ENCODE data around the gene DLG2. TPM values are rescaled to one million over a fixed set of nuclear protein-coding genes. Genes with fewer than 3 reads are reported as not detected.

DLG2 gene
- total and polyA plus RNA-seq, 2 donors (not counting 3 experiments of a cell fraction or from before 2014, with no cell fraction given), result 0.15 to 1.1 TPM

DNA sequence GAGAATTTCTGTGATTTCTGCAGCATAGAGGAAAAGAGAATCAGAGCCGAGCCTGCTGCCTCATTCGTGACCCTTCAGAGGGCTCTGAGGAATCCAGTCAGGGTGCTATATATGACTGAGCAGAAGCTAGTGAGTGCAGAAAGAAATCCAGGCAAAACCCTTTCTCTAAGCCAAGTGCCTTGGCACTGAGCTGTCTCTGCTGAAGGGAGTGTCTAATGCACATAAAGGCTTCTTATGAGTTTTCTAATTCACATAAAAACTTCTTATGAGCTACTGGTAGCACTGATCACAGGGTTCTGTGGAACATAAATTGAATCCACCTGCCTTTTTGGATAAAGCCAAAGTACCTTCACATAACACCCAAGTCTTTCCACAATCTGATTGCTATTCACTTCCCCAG, 1555.3 kb downstream of the DLG2 start:
- no peaks in the 10 kb centered on the region for H4K20me1 ChIP-seq (replicated peaks; ENCODE audit: control insufficient read depth, extremely low read depth, insufficient read depth, low read length)
- H3K4me3 ChIP-seq (replicated peaks in 1 of 3; ENCODE audit: insufficient read depth in 1 of 3, low read depth in 1 of 3, low read length in 3 of 3), result no peak overlapping the region
- no peaks in the 10 kb centered on the region for H3K27me3 ChIP-seq (ENCODE audit: control insufficient read depth in 2 of 2, insufficient read depth in 2 of 2, low read length in 2 of 2)
- peaks cover 4% of the 10 kb centered on the region for H3K9me3 ChIP-seq (replicated peaks; ENCODE audit: control insufficient read depth, insufficient read depth, low read length)
- DNase-seq (ENCODE audit: low read depth, low spot score) (no peak), FAIRE-seq (no peak)
- no peaks in the 10 kb centered on the region for H3K79me2 ChIP-seq (ENCODE audit: control insufficient read depth, insufficient read depth, low read length)
- H3K9me1 ChIP-seq (replicated peaks; ENCODE audit: control insufficient read depth, extremely low read depth, insufficient read depth, low read length), result no peaks in the 10 kb centered on the region
- ChIA-PET CTCF (no interaction called here), POLR2A (no interaction called here)
- H2AFZ ChIP-seq (ENCODE audit: low read depth, low read length), result no peak overlapping the region
- no peak overlapping the region for H3K27ac ChIP-seq (ENCODE audit: insufficient read depth, low read depth, low read length)
- H3K4me2 ChIP-seq (ENCODE audit: insufficient read depth, low read length), result no peak overlapping the region
- no peak overlapping the region for H3K9ac ChIP-seq (replicated peaks; ENCODE audit: extremely low read depth, insufficient read depth, low read length)
- H3K4me1 ChIP-seq (ENCODE audit: control insufficient read depth, extremely low read depth, insufficient read depth, low read length), result no peaks in the 10 kb centered on the region
- no peaks in the 10 kb centered on the region for H3K36me3 ChIP-seq (ENCODE audit: control insufficient read depth in 2 of 2, extremely low read depth in 1 of 2, insufficient read depth in 2 of 2, low read length in 2 of 2)
- intact Hi-C loops (cut with micrococcal nuclease) (no loop called here), dilution Hi-C loops (cut with MboI; ENCODE audit: extremely low pct_ligation_motif_present, low sequenced_read_pairs) (no loop called here)
- no TSS peak for BruUV-seq (replicated peaks)
- no peak for TF ChIP-seq EZH2 (IDR thresholded peaks at IDR 0.05; ENCODE audit: borderline replicate concordance, low read depth, low read length, severe bottlenecking)
- no peak for TF ChIP-seq POLR2AphosphoS5 (IDR thresholded peaks at IDR 0.05; ENCODE audit: insufficient read depth, low read depth, low read length)

DNA sequence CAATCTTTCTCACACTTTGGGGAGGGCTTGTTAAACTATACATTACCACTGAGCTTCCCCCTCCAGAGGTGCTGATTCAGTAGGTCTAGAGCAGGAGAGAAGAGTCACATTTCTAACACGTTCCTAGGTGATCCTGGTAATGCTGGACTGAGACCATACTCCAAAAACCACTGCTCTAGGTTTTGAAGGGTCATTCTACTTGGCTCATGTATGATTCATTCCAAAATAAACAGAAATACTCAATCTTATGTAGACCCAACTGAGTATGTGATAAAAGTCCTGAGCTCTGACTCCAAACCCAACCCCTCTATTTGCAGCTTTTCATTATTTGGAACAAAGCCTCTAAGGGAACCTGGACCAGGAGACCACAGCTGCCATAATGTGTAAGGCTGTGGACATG, 1558.1 kb downstream of the DLG2 start:
- DNase-seq (ENCODE audit: low read depth, low spot score) (no peak), FAIRE-seq (no peak)
- H3K27ac ChIP-seq (ENCODE audit: insufficient read depth, low read depth, low read length), result no peak overlapping the region
- H3K9ac ChIP-seq (replicated peaks; ENCODE audit: extremely low read depth, insufficient read depth, low read length), result no peak overlapping the region
- TF ChIP-seq, protein P1, sequence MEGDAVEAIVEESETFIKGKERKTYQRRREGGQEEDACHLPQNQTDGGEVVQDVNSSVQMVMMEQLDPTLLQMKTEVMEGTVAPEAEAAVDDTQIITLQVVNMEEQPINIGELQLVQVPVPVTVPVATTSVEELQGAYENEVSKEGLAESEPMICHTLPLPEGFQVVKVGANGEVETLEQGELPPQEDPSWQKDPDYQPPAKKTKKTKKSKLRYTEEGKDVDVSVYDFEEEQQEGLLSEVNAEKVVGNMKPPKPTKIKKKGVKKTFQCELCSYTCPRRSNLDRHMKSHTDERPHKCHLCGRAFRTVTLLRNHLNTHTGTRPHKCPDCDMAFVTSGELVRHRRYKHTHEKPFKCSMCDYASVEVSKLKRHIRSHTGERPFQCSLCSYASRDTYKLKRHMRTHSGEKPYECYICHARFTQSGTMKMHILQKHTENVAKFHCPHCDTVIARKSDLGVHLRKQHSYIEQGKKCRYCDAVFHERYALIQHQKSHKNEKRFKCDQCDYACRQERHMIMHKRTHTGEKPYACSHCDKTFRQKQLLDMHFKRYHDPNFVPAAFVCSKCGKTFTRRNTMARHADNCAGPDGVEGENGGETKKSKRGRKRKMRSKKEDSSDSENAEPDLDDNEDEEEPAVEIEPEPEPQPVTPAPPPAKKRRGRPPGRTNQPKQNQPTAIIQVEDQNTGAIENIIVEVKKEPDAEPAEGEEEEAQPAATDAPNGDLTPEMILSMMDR (IDR thresholded peaks at IDR 0.05; ENCODE audit: extremely low read depth in 1 of 2, insufficient read depth in 1 of 2, low read depth in 1 of 2, low read length in 2 of 2), result no peak
- H3K36me3 ChIP-seq (ENCODE audit: control insufficient read depth in 2 of 2, extremely low read depth in 1 of 2, insufficient read depth in 2 of 2, low read length in 2 of 2), result no peaks in the 10 kb centered on the region
- H3K9me1 ChIP-seq (replicated peaks; ENCODE audit: control insufficient read depth, extremely low read depth, insufficient read depth, low read length), result no peaks in the 10 kb centered on the region
- no TSS peak for BruUV-seq (replicated peaks)
- no peak overlapping the region for H2AFZ ChIP-seq (ENCODE audit: low read depth, low read length)
- peaks cover 2% of the 10 kb centered on the region for H3K9me3 ChIP-seq (replicated peaks; ENCODE audit: control insufficient read depth, insufficient read depth, low read length)
- CTCF ChIA-PET, result no interaction called here
- POLR2A ChIA-PET, result no interaction called here
- H3K27me3 ChIP-seq (ENCODE audit: control insufficient read depth in 2 of 2, insufficient read depth in 2 of 2, low read length in 2 of 2), result no peaks in the 10 kb centered on the region
- intact Hi-C loops (cut with micrococcal nuclease), result no loop called here
- H3K4me1 ChIP-seq (ENCODE audit: control insufficient read depth, extremely low read depth, insufficient read depth, low read length), result no peaks in the 10 kb centered on the region
- no peaks in the 10 kb centered on the region for H3K79me2 ChIP-seq (ENCODE audit: control insufficient read depth, insufficient read depth, low read length)
- dilution Hi-C loops (cut with MboI; ENCODE audit: extremely low pct_ligation_motif_present, low sequenced_read_pairs), result no loop called here
- no peak overlapping the region for H3K4me2 ChIP-seq (ENCODE audit: insufficient read depth, low read length)
- H3K4me3 ChIP-seq (replicated peaks in 1 of 3; ENCODE audit: insufficient read depth in 1 of 3, low read depth in 1 of 3, low read length in 3 of 3), result no peak overlapping the region
- no peaks in the 10 kb centered on the region for H4K20me1 ChIP-seq (replicated peaks; ENCODE audit: control insufficient read depth, extremely low read depth, insufficient read depth, low read length)
